ENCODE measurements around the gene ABCB8. TPM values are rescaled to one million over a fixed set of nuclear protein-coding genes. Genes with fewer than 3 reads are reported as not detected.

The ABCB8 gene
- total and polyA plus RNA-seq, 2 donors (not counting 1 experiment from before 2014, with no cell fraction given) = 41.4 to 69.7 TPM

DNA sequence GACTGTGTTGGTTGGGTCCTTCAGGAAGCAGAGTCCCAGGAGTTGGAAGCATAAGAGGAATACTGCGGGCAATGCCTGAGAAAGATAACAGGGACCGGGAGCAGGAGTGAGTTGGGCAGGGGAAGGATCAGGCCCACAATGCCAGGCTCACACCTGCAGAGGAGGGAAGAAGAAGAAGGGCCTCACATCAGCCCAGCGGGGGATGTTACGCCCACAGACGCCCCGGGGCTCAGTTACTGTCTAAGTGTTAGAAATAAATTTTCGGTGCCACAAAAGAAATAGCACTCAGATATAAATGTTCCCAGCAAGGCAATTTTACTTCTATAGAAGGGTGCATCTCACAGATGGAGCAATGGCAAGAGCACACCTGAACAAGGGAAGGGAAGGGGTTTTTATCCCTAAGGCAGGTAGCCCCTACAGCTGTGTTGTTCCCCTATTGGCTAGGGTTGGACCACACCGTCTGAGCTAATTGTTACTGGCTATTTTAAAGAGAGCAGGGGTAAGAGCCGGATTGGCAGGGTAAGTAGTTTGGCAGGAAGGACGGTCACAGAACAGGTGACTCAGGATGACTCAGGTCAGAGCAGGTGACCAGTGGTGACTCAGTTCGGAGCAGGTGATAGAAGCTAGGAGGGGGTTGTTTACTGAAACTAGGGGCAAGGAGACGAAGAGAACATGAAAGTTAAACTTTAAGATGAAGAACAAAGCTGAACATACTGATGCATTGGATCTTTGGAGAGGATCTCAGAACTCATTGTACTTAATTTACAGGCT, 37.6 kb upstream of the ABCB8 start, which contains the start of gene NOS3:
TSS of gene NOS3 (plus strand) at position 602 of the 771 bp plus-strand sequence. CDS start 2,787 bp downstream, outside the sequence.
- intact Hi-C loops (cut with micrococcal nuclease) = no loop called here
- H3K27ac ChIP-seq (ENCODE audit: low read length in 2 of 2) = no peak within 1 kb of the TSS
- H3K4me3 ChIP-seq (ENCODE audit: control extremely low read depth in 1 of 5, extremely low read depth in 1 of 5, insufficient read depth in 1 of 5, low read depth in 2 of 5, low read length in 4 of 5) = no peak within 1 kb of the TSS
- Mint-ChIP-seq H3K27ac (no peak within 1 kb of the TSS), H3K4me1 (peaks cover 17% of the 10 kb centered on the region), H3K9me3 (ENCODE audit: insufficient read depth) (peaks cover 3% of the 10 kb centered on the region), H3K4me3 (no peak within 1 kb of the TSS), H3K27me3 (peaks cover 48% of the 10 kb centered on the region)
- no peak for DNase-seq
- no peak within 1 kb of the TSS for H2AFZ ChIP-seq (ENCODE audit: insufficient read depth, low read depth, low read length, poor library complexity, severe bottlenecking)
- no peak within 1 kb of the TSS for H3K4me2 ChIP-seq (replicated peaks; ENCODE audit: low read depth, low read length, poor library complexity, severe bottlenecking)
- no peak within 1 kb of the TSS for H3K9ac ChIP-seq (ENCODE audit: low read length)
- ChIA-PET POLR2A (no interaction called here), CTCF (no interaction called here)
- peaks cover 0 to 30% (median 5%) of the 10 kb centered on the region in 3 donors for H3K9me3 ChIP-seq (ENCODE audit: control extremely low read depth in 1 of 3, control insufficient read depth in 2 of 3, insufficient read depth in 1 of 3, low read length in 2 of 3)
- no peaks in the 10 kb centered on the region for H3K79me2 ChIP-seq (ENCODE audit: control insufficient read depth, insufficient read depth, low read length)
- no peaks in the 10 kb centered on the region for H4K20me1 ChIP-seq (ENCODE audit: control insufficient read depth, insufficient read depth, low read length, poor library complexity, severe bottlenecking)
- WGBS (ENCODE audit: insufficient coverage) = 88% methylated on average over 6 of the region's 12 CpGs
- H3K4me1 ChIP-seq (ENCODE audit: control insufficient read depth in 2 of 2, insufficient read depth in 2 of 2, low read length in 2 of 2) = peaks cover 8 to 18% of the 10 kb centered on the region in 2 donors
- H3K27me3 ChIP-seq (replicated peaks in 1 of 4; ENCODE audit: control extremely low read depth in 1 of 4, control insufficient read depth in 3 of 4, insufficient read depth in 4 of 4, low read length in 3 of 4) = peaks cover 0 to 53% (median 7%) of the 10 kb centered on the region in 4 experiments
- no peaks in the 10 kb centered on the region for H3K36me3 ChIP-seq (replicated peaks in 1 of 2; ENCODE audit: control extremely low read depth in 1 of 2, control insufficient read depth in 1 of 2, extremely low read depth in 1 of 2, insufficient read depth in 2 of 2, low read length in 1 of 2)
- TF ChIP-seq EZH2 (IDR thresholded peaks at IDR 0.05; ENCODE audit: borderline replicate concordance, insufficient read depth, low read depth, low read length, poor library complexity, severe bottlenecking) = no peak
- no peak for TF ChIP-seq CTCF (IDR thresholded peaks at IDR 0.05)
- no peak for ATAC-seq (ENCODE audit: low read depth)

- H2AFZ ChIP-seq (ENCODE audit: insufficient read depth, low read depth, low read length, poor library complexity, severe bottlenecking) = no peak overlapping the region
- H3K4me1 ChIP-seq (ENCODE audit: control insufficient read depth in 2 of 2, insufficient read depth in 2 of 2, low read length in 2 of 2) = peaks cover 8 to 24% of the 10 kb centered on the region in 2 donors
- ATAC-seq (ENCODE audit: low read depth) (no peak), DNase-seq (no peak)
- 98% methylated on average over 4 of the region's 6 CpGs for WGBS (ENCODE audit: insufficient coverage)
- Mint-ChIP-seq H3K27me3 (peaks cover 41% of the 10 kb centered on the region), H3K27ac (no peak overlapping the region), H3K4me1 (peaks cover 13% of the 10 kb centered on the region), H3K4me3 (no peak overlapping the region), H3K9me3 (ENCODE audit: insufficient read depth) (peaks cover 3% of the 10 kb centered on the region)
- H3K27ac ChIP-seq (ENCODE audit: low read length in 2 of 2) = no peak overlapping the region
- no peaks in the 10 kb centered on the region for H3K36me3 ChIP-seq (replicated peaks in 1 of 2; ENCODE audit: control extremely low read depth in 1 of 2, control insufficient read depth in 1 of 2, extremely low read depth in 1 of 2, insufficient read depth in 2 of 2, low read length in 1 of 2)
- H3K9ac ChIP-seq (ENCODE audit: low read length) = no peak overlapping the region
- H3K9me3 ChIP-seq (ENCODE audit: control extremely low read depth in 1 of 3, control insufficient read depth in 2 of 3, insufficient read depth in 1 of 3, low read length in 2 of 3) = peaks cover 0 to 36% (median 5%) of the 10 kb centered on the region in 3 donors
- POLR2A ChIA-PET = no interaction called here
- H3K27me3 ChIP-seq (replicated peaks in 1 of 4; ENCODE audit: control extremely low read depth in 1 of 4, control insufficient read depth in 3 of 4, insufficient read depth in 4 of 4, low read length in 3 of 4) = peaks cover 0 to 47% (median 7%) of the 10 kb centered on the region in 4 experiments
- H3K79me2 ChIP-seq (ENCODE audit: control insufficient read depth, insufficient read depth, low read length) = no peaks in the 10 kb centered on the region
- no peak overlapping the region for H3K4me2 ChIP-seq (replicated peaks; ENCODE audit: low read depth, low read length, poor library complexity, severe bottlenecking)
- CTCF ChIA-PET = interaction anchor here (0.7 to 1.6 kb wide), 2 partner anchors 94 to 264 kb away, joined by 3 read pairs; no protein-coding TSS in a partner anchor
- H3K4me3 ChIP-seq (ENCODE audit: control extremely low read depth in 1 of 5, extremely low read depth in 1 of 5, insufficient read depth in 1 of 5, low read depth in 2 of 5, low read length in 4 of 5) = no peak overlapping the region
- TF ChIP-seq CTCF (IDR thresholded peaks at IDR 0.05) = no peak
- TF ChIP-seq EZH2 (IDR thresholded peaks at IDR 0.05; ENCODE audit: borderline replicate concordance, insufficient read depth, low read depth, low read length, poor library complexity, severe bottlenecking) = no peak
- intact Hi-C loops (cut with micrococcal nuclease) = no loop called here
- H4K20me1 ChIP-seq (ENCODE audit: control insufficient read depth, insufficient read depth, low read length, poor library complexity, severe bottlenecking) = no peaks in the 10 kb centered on the region
Measured at GRCh38 chr7:150992051-150992640, 36.1 kb upstream of the ABCB8 start.
